Mesenteric fat pad (tissue), 1 donor: Measurements from ENCODE around the gene CAST. TPM values are rescaled to one million over a fixed set of nuclear protein-coding genes. Genes with fewer than 3 reads are reported as not detected.
"Not testable (repeated sequence)": the region's sequence is repeated elsewhere in the genome, so short reads cannot be mapped to it uniquely, and the experiment has no call there.

Source experiments
- DNase-seq: peaks from one replicate; pipeline ENCODE4 v3.0.0-alpha.2; 2020; ENCODE audit warnings: low spot score
- long read RNA-seq: library from polyadenylated mRNA; unstranded; transcript quantifications from one replicate; pipeline ENCODE4 v2.0.0, GENCODE V29; 2020
- total RNA-seq: library from RNA; stranded (reverse); fragmentation: NEBNext Ultra II Directional; extraction: Animal tissue kit (Norgen Biotek cat#: 25700); gene quantifications from one replicate; pipeline ENCODE4 v1.2.1, GENCODE V29; 2021
- donor health status: DM: yes; HTN: yes; CAD: no.

The CAST gene, protein sequence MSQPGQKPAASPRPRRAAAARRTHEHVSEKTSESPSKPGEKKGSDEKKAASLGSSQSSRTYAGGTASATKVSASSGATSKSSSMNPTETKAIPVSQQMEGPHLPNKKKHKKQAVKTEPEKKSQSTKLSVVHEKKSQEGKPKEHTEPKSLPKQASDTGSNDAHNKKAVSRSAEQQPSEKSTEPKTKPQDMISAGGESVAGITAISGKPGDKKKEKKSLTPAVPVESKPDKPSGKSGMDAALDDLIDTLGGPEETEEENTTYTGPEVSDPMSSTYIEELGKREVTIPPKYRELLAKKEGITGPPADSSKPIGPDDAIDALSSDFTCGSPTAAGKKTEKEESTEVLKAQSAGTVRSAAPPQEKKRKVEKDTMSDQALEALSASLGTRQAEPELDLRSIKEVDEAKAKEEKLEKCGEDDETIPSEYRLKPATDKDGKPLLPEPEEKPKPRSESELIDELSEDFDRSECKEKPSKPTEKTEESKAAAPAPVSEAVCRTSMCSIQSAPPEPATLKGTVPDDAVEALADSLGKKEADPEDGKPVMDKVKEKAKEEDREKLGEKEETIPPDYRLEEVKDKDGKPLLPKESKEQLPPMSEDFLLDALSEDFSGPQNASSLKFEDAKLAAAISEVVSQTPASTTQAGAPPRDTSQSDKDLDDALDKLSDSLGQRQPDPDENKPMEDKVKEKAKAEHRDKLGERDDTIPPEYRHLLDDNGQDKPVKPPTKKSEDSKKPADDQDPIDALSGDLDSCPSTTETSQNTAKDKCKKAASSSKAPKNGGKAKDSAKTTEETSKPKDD
- total RNA-seq = 299 TPM
- long read RNA-seq, full-length matches to known transcripts = 10 of 216 reads
- long read RNA-seq, partial matches to known transcripts = 134 of 216 reads
- long read RNA-seq, other reads (novel, unspliced or antisense) = 72 of 216 reads

GRCh38 chr5:96661855-96662724 lies at the start of gene CAST:
Gene CAST, plus strand, starts transcription at chr5:96662376. Its CDS starts 47 bp downstream, at chr5:96662423.
- peak; percentile 97 for DNase-seq

DNA sequence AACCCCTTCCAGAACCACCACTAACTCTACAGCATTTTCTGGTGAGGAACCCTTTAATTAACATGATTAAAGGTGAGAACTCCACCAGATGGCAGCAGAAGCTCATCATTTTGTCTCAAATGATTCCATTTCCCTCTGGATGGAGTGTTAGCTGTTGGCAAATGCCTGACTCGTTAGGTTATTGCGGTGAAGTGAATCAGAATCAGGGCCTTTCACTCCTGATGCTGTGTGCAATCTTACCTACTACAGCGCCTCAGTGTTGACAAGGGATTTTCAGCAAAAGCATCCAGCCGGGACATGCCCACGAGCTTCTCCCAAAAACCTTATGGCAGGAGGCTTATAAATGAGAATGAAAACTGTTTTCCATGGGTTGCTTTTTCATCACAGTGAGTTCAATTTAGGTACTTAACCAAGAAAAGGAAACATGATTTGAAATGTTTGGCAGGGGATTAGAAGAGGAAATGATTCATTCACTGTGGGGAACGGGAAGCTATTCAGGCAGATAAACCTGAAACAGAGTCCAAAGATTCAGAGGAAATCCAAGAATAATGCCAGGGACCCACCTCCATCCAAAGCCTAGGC lies 48.0 kb upstream of the CAST start:
- DNase-seq = no peak

DNA sequence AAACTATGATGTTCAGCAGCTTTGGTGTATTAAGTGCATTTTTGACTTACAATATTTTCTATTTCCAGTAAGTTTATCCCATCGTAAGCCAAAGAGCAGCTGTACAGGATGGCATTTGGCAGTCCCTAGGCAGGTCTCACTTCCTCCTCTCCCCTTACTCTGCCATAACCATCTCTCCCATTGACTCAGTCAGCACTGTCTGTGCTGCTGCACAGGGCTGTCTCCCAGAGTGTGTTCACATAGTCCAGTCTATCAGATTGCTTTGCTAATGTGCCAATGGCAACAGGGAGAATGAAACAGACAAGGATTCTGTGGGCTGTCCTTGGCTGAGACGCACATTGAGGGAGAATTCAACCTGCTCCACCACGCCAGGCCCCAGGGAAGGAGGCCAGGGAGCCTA lies 47.0 kb upstream of the CAST start:
- DNase-seq = no peak

- no peak for DNase-seq
These were observed 45.4 kb upstream of the CAST start for GRCh38 chr5:96616801-96617200.

- DNase-seq = not testable (repeated sequence)
These were observed 43.7 kb upstream of the CAST start for GRCh38 chr5:96618311-96619016.

GRCh38 chr5:96619946-96620345 lies 42.2 kb upstream of the CAST start:
- DNase-seq = no peak

DNA sequence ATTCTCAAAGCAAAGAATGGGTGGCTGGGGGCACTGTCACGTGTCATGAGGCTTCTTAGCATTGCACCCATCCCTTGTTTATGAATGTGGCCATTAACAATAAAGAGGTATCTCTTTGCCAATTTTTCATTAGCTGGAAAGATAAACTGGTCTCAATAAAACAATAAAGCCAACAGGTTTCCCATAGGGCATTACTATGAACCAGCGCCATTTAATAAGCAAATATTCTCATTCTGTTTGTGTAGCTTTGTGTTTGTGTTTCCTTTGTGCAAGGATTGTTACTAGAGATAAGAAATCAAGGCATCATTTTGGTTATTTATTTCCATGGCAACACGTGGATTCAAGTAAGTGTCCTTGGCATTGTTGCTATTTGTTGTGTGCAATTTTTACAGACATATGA lies 37.6 kb upstream of the CAST start:
- DNase-seq = no peak

DNA sequence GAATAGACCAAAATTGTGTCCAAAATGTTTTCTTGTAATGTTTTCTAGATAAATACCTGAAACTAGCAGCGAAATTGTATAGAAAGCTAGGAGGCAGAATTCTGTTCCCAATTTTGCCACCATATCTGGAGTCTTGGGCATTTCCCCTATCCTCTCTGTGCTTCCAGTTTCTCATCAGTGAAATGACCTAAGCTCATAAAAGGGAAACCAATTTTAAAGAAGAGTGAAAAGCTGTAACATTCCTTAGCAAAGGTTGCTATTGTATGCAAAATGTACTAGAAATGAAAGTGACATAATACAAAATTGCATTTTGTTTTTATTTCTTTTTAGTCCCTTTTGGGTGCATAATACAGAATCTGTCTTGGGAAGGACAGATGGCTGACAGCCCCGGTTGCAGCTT lies 36.8 kb upstream of the CAST start:
- DNase-seq = no peak

- no peak for DNase-seq
These were observed 35.2 kb upstream of the CAST start for GRCh38 chr5:96626956-96627355.

DNA sequence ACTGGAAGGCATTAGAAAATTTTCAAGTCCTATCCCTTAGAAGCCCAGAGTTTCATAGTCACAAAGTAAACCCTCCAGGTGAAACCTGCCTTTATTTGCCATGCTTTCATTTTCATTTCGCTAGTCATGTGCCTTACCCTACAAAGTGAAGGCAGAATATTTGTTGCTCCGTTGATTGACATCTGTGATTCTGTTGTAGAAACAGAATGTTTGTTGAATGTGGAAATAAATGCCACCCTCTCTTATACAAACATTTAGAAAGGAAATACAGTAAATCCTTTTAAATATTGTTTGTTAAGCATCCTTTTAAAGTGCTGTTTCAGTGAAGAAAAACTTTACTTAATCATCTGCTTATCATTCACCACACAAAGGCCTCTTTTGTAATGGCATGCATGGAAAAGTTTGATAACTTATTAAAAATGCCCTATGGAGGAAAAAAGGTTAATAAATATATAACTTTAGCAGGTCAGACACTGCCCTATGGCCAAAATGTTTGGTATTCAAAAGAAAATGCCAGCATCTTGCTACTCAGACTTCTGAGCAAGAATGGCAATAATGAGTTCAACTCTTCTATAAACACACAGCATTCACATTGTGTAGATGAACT lies 34.3 kb upstream of the CAST start:
- DNase-seq = no peak

GRCh38 chr5:96628406-96628805 lies 33.8 kb upstream of the CAST start:
- no peak for DNase-seq

DNA sequence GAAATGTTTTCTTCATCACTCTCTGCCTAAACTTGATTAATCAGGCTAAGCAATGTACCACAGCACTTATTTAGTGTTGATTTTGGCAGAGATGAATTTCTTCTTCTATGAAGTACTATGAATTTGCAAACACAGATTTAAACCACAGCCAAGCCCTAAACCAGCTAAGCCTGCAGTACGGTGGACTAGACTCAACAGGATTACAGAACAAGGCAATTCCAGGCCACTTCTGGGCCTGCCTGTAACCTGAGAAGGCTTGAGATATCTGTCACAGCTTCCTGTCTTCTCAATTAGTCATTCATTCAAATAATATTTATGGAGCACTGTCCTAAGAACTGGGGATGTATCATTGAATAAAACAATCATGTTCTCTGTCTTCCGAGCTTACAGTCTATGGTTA lies 32.4 kb upstream of the CAST start:
- no peak for DNase-seq

GRCh38 chr5:96633820-96634219 lies 28.4 kb upstream of the CAST start:
- no peak for DNase-seq

GRCh38 chr5:96634881-96635280 lies 27.3 kb upstream of the CAST start:
- DNase-seq = no peak

- DNase-seq = no peak
These were observed 26.1 kb upstream of the CAST start for GRCh38 chr5:96636046-96636445.

DNA sequence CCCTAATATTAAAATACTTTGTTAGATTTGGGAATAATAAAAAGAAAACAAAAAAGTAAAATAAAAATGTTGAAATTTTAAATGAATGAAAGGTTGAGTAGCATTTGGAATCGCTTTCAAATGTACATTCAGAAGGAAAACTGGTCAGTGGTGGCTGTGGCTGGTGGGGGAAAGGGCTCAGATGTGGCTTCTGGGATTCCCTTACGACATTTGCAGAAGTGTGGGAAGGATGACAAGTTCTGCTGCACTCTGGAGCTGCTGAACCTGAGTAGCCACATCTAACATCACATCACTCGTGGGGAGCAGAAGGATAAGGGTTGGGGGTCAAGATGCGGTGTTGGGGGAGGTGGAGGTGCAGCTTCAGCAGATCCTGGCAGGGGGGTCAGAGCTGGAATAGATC lies 25.6 kb upstream of the CAST start:
- no peak for DNase-seq

GRCh38 chr5:96637196-96637595 lies 25.0 kb upstream of the CAST start:
- DNase-seq = no peak

GRCh38 chr5:96638561-96638960 lies 23.6 kb upstream of the CAST start:
- DNase-seq = no peak

GRCh38 chr5:96640696-96641095 lies 21.5 kb upstream of the CAST start:
- DNase-seq = no peak
